Right forelimb (tissue), 1 donor: ENCODE measurements around the gene RBM4B.
"Not testable (repeated sequence)": the region's sequence is repeated elsewhere in the genome, so short reads cannot be mapped to it uniquely, and the experiment has no call there.

Experiments
- DNase-seq: peaks from one replicate; pipeline ENCODE4 v3.0.0-alpha.2; 2018

The RBM4B gene

DNA sequence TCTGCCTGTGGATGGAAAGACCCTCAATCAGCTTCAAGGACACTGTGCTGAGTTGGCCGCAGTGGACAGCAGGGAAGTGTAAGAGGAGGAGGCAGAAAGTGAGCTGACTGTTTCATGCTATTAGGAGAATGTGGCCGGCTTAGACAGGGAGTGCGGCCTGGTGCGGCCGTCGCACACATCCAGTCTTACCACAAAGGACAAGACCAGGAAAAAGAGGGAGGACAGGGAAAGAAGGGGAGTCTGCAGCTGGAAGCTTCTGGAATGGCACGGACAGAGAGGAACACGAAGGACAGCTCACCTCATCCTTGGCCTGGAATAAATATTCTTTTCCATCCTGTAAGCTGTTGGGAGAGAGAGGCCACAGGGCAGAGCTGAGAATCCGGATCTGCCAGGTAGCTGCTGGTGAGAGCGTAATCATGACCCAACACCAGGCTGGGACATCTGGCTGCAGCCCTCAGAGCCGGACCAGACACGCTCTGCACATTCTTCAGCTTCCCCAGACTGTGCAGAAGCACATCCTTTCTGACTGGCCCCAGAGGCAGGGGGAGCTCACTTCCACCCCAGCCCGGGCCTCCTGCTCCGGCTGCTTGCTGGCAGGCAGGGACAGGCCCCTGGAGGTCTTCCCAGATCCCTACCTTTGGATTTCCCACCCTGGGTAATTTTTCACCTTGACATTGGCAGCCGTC, 8.6 kb upstream of the RBM4B start:
- DNase-seq = no peak

DNA sequence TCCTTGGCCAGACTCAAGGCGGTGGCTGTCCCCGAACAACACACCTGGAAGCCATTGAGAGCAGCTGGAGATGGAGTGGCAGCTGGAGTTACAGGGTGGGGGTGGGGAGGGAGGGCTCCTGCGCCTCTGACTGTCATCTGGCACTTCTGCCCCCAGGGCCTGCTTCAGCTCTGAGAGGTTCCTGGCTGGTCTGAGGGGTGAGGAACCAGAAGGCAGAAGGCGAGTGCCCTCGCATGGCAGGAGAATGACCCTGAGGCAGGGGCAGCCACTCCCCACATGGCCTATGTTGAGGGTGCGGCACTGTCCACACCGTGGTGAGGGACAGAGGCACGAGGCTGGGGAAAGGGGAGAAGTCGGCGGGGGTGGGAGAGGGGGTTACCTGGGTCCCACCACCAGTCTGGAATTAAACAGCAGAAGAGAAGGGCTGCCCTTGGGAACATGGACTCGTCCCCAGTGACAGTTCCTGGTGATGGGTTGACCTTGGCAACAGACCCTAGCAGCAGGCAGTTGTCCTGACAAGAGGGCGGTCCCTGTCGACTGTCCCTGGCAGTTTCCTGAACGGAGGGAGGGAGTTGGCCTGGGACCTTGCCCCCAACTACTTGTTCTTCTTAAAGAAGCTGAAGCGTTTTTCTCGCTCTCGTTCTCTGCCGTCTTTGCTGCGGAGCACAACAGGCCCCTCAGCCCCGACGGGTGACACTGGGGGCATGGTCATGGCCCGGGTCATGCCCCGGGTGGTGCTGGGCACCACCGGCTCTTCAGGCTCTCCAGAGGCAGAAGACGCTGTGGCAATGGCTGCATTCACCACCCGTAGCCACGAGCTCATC, 7.8 kb upstream of the RBM4B start:
- no peak for DNase-seq

DNA sequence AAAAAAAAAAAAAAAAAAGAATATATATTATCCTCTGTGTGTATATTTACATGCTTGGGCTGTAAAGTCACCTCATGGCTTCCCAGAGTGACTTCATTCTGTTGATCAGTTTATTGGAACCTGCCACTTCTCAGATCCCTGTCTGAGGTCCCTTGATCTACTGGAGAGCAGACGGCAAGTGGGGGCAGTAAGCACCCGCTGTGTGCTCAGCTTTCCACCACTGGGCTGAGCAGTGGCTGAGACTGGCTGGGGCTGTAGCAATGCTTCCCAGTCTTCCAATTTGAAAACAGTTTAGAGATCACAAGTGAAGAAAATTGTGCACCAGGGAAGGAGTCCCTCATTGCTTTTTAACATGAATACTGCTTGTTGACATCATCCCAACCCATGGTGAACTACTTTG, 6.9 kb upstream of the RBM4B start:
- no peak for DNase-seq

DNA sequence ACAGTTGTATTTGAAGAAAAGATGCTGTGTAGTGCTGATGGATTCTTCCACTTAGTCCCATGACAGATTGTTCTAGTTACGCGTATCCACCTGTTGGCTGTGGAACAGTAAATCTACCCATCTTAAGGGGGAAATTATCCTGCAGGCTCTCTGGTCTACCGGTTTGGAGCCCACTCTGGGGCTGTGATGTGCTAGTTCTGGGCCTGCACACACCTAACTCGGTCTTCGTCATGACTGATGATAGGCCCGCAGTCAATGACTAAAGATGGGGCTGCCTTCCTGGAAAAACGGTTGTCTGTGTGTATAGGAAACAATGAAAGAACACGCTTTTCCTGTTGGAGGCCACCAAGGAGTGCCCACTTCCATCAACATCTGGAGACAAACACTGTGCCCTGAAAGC, 6.2 kb upstream of the RBM4B start:
- no peak for DNase-seq

DNA sequence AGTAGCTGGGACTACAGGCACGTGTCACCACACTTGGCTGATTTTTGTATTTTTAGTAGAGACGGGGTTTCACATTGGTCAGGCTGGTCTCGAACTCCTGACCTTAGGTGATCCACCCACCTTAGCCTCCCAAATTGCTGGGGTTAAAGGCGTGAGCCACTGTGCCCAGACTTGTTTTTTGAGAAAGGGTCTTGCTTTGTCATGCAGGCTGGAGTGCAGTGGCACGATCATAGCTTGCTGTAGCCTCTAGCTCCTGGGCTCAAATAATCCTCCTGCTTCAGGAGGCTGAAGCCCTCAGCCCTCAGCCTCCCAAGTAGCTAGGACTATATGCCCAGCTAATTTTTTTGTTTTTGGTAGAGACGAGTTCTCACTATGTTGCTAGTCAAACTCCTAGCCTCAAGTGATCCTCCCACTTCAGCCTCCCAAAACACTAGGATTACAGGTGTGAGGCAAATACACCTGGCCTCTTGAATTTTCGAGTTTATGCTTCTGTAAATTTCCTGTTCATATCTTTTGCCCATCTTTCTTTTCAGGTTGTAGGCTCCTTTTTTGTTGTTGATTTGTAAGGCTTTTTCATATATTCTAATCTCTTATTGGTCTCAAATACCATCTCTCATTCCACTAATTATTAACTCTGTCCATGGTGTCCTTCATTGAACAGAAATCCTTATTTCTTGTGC, 3.4 kb upstream of the RBM4B start:
- no peak for DNase-seq

DNA sequence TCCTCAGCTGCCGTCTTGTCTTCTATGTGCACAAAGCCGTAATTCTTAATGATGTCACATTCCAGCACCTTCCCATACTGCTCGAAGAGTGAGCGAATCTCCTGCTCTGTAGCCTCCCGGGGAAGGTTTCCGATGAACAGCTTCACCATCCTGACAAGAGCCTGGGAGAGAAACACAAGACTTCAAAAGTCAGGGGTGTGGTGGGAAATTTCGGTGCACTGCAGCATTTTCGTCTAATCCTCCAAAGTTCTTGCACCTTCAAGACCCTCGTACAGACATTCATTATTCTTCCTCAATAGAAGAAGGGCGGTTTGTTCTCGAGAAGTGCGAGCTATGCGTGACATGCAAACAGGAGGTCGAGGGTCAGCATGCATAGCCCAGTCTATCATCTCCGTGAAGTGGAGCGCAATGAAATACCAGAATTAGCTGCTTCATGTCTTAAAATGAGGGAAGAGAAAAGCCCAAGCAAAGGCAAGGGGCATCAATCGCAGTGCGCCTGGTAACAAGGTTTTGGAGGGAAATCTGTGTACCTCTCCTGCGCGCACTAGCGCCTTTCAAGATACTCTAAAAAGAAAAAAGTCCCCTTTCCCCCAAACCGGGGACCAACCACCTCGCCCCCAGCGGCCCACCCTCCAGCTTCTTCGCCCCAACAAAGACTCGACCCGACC, 622 bp downstream of the RBM4B start:
- no peak for DNase-seq

DNA sequence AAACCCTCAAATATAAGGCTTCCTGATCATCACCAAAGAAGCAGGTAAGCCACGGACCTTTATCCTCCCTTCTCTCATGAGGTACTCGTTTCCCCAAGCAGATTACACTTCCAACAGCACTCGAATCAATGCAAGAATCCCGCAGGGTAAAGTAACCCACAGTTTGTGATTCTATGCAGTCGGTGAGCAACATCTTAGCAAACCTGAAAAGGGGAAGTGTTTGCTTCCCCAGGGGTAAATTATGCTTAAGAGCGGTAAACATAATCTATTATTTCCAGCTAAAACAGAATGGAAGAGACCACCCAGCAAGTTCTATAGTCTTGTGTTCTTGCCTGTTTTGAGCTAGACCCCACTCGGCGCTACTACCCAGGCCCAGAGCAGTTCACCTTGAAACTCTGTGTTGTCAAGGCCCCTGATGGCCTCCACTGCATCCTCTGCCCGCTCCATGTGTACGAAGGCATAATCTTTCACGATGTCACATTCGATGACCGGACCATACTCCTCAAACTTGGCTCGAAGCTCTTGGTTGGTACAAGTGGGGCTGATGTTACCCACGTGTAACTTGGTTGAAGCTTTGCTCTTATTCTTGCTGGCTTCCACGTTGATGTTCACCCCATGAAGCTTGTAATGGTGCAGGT, 1.3 kb downstream of the RBM4B start:
- DNase-seq = no peak

DNA sequence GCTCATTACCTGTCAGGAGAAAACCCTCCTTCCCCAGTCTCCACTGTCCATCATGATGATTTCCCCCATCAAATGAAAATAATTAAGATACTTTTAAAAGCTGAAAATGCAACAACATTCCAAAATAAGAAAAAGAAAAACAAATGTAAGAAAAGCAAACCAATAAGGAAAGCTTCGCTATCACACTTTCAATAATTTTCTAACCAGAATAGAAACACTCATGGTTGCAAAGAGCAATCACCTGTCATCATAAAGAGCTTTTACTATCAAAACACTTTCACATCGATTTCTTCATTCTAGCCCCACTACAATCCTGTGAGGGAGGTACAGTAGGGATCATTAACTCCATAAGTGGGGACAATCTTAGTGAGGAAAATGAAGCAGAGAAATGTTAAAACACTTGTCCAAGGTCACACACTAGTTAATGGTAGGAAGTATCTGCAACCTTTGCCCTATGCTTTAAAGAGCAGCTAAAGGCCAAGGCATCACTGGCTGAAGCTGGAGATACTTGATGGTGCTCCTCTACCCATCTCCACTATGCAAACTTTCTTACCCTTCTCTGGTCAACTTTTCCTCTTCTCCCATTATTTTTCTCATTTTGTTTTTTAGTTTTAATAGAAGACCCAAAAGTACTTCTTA, 2.6 kb downstream of the RBM4B start:
- DNase-seq = no peak

DNA sequence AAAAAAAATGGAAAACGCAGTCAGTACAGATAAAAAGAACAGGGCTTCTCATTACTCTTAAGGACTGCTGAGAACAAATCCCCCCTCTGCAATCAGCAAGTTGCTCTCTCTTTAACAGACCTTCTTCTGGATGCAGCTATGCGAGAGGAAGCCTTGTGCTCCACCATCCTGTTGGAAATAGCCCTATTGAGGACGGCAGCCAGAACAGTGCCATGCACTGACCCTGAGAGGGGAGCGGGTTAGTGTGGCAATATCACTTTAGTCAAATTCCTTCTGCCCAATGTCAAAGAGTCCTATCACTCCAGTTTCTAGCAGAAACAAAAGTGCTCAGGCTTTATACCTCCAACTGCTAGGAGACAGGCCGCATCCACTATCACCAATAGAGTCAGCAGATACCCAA, 6.9 kb downstream of the RBM4B start:
- no peak for DNase-seq

DNA sequence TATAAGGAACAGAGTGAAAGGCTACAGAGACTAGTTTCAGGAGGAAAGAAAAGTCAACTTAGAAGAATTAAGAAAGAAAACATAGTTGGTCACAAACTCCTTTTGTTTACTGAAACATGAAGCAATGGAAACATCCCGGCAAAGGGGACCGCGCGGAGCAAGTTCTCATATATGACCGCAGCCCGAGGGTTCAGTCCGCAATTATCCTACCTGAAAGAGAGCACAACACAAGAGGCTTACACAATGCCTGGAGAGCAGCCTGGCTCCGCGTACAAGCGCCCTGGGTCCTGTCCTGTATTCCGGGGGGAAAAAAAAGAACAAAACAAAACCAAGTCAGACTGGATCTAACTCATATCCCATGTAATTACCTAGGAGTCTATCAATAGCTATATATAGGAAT, 12.3 kb downstream of the RBM4B start:
- no peak for DNase-seq

DNA sequence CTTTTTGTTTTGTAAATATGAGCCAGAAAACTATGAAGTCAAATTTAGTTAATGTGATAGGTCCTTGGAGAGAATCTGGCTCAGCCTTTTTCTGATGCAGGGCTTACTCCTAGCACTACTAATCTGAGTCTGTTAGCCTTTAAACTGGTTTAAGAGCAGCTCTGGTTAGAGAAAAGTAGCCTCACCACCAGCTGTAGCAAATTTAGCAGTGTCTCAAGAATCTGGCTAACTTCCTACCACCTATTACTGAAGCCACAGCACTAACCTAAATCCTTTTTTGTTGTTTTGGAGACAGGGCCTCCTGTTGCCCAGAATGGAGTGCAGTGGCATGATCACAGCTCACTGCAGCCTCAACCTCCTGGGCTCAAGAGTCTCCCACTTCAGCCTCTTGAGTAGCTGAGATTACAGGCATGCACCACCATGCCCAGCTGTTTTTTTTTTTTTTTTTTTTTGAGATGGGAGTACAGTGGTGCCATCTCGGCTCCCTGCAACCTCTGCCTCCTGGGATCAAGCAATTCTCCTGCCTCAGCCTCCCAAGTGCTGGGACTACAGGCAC, 13.9 kb downstream of the RBM4B start:
- DNase-seq = no peak

DNA sequence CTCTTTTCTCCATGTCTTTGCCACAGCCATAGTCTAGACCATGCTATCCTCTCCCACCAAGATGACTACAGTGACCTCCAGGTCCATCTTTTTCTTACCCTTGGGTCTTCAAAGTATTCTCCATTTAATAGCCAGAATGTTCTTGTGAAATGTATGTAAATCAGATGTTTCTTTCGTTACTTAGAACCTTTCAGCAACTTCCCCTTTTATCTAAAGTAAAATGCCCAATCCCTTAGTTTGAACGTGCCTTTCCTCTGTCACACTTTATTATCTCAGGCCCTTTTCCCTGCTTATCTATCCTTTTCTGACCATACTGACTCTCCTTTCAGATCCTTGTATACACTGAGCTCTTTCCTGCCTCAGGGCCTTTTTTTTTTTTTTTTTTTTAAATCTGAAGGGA, 17.9 kb downstream of the RBM4B start:
- DNase-seq = no peak

DNA sequence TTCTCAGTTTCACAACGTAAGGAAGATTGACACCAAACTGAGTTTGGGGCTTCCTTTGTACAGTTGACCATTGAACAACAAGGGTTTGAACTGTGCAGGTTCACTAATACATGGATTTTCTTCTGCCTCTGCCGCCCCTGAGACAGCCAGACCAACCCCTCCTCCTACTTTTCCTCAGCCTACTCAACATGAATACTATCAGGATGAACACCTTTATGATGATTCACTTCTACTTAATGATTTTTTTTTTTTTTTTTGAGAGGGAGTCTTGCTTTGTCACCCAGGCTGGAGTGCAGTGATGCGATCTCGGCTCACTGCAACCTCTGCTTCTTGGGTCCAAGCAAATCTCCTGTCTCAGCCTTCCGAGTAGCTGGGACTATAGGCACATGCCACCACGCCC, 24.6 kb downstream of the RBM4B start:
- no peak for DNase-seq

DNA sequence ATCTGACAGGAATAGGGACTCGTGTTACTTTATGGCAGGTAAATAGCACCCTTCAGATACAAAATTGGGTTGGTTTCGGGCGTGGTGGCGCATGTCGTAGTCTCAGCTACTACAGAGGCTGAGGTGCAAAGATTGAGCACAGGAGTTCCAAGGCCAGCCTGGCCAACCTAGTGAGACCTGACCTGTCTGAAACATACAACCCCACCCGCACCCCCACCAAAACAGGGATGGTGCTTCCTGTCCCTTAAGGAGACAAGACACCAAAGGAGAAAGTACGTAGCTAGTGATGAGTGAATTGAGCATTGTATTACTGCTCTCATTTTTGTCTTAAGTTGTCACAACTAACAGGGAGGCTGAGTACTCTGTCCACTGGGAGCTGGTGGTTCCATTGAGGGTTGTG, 25.0 kb downstream of the RBM4B start:
- no peak for DNase-seq

DNA sequence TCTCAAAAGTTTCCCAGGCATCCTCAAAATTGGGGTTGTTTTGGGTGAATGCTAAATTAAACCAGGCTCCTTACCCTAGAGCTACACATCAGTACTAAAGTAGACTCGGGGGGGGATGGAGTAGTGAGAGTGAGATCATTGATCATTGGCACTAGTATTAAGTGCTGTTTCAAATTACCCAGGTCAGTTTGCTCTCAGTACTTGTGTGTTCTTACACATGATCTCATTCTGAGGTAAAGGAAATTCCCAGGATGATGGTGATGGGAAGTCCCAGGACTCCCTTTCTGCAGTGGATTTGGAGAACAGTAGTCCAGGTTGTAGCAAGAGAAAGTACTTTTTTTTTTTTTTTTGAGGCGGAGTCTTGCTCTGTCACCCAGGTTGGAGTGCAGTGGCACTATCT, 26.7 kb downstream of the RBM4B start:
- no peak for DNase-seq

DNA sequence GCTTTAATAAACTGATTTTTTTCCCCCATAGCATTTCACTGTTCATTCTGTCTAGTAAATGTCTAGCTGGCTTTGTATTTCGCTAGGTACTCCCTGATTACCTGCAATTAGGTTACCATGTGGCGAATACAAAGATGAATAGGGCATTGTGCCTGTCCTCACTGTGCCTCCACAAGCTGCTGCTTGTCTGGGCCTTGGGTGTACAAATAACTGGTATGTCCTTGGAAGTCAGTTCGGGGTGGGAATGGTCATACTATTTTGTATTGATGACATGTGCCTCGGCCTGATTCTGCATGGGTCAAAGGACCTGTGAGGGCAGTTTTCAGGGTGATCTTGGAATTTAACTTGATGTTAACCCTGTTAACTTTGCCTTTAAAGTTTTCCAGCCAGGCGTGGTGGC, 27.8 kb downstream of the RBM4B start:
- DNase-seq = no peak

DNA sequence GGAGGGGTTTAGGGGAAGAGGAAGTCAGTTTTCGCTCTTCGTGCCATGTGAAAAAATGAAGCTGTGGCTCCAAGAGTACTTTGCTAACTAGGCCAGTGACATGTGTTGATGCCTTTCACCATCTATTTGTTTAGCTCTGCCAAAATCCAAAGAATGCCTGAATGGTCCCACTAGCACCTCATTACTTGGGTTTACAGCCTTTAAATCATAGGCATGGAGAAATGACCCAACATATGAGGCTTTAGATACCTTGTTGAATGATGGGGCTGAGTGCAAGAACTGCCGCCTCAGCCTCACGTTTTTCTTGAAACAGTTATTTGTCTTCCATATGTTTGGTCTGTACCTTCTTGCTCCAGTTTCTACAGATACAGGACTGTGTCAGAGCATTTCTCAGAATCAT, 30.9 kb downstream of the RBM4B start:
- no peak for DNase-seq

DNA sequence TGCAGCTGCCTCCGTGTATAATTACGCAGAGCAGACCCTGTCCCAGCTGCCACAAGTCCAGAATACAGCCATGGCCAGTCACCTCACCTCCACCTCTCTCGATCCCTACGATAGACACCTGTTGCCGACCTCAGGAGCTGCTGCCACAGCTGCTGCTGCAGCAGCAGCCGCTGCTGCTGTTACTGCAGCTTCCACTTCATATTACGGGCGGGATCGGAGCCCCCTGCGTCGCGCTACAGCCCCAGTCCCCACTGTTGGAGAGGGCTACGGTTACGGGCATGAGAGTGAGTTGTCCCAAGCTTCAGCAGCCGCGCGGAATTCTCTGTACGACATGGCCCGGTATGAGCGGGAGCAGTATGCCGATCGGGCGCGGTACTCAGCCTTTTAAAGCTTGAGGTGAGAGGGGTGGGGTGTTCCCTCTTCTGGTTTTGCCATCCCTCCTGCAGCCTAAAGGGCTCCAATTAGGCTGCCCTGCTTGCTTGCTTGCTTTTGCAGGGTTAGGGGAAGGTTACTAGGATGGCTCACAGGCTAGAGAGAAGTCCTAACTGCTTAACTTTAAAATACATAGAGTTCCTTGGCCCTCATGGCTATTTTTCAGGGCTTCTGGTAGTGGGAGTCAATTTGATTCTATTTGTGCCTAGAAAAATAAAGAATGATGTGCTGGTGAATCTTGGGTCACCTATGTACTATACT, 33.8 kb downstream of the RBM4B start:
- no peak for DNase-seq

DNA sequence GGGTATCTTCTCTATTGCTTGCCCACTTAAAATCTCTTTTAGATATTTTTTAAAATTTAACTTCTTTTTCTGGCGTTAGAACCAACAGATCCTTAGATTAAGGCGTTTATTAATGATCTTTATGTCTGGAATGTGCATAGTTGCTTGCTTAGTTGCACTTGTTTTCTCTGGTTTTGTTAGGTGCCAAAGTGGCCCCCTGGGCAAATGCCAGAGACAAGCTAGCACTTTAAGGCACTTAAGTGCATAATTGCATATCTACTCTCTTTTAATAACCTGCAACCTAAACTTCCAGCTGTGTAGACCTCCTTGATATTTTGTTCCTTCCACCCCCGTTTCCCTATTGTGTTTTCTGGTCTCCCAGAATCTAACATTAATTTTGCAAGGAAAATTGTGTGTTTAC, 35.9 kb downstream of the RBM4B start:
- DNase-seq = no peak

DNA sequence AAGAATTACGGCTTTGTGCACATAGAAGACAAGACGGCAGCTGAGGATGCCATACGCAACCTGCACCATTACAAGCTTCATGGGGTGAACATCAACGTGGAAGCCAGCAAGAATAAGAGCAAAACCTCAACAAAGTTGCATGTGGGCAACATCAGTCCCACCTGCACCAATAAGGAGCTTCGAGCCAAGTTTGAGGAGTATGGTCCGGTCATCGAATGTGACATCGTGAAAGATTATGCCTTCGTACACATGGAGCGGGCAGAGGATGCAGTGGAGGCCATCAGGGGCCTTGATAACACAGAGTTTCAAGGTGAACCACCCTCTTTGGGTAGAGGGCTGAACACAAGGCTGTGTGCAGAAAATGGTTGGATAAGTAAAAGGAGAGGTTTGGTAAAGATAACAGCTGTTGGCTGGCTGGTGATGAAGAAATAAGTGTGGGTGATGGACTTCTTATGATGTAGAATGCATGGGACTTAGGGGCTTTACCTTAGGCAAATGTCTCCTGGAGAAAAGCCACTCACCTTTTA, 37.8 kb downstream of the RBM4B start:
- DNase-seq = not testable (repeated sequence)
